HCT116 (cell line): Measurements from ENCODE around the gene EVI5L. TPM values are rescaled to one million over a fixed set of nuclear protein-coding genes. Genes with fewer than 3 reads are reported as not detected.

Source experiments
- ATAC-seq: fragments of 200-7000 bp; cut with Tn5 transposase; 2 replicates; pipeline ENCODE4 v1.9.1; 2020; ENCODE audit warnings: mild to moderate bottlenecking, moderate library complexity
- BruUV-seq: library from RNA; stranded (reverse); fragments of 400-500 nt; replicated peaks from 2 replicates; lab custom pipeline; 2021; lab: Mats Ljungman, UMichigan
- CTCF ChIA-PET: fragments of 300-600 bp; sonication (Branson Sonifier 250); formaldehyde crosslinking; loops from one replicate; lab custom pipeline; 2021; ENCODE audit warnings: antibody characterized with exemption; lab: Charles Lee
- POLR2A ChIA-PET: fragments of 300-600, 350-600 bp; sonication (Branson Sonifier 250); formaldehyde crosslinking; loops from one replicate; lab custom pipeline; 2021; ENCODE audit warnings: antibody characterized with exemption; lab: Charles Lee
- RAD21 ChIA-PET, 2 experiments: fragments of 300-600 bp; sonication (Branson Sonifier 250); formaldehyde crosslinking; loops; one replicate each; lab custom pipeline; 2023; ENCODE audit warnings: low total read pairs in 2 of 2; ENCODE audit not compliant: uncharacterized antibody in 2 of 2, unreplicated experiment in 2 of 2, low non-redundant PET in 1 of 2; lab: Charles Lee
- DNase-seq: peaks from one replicate; pipeline ENCODE4 v3.0.0-alpha.2; 2010; ENCODE audit warnings: low read depth, low spot score
- H2AFZ ChIP-seq: fragments of 200-600 bp; shearing (Covaris generic), sonication (generic); 2 replicates; pipeline ENCODE4 v1.6.1; 2017; ENCODE audit warnings: low read depth, mixed run types, mixed read lengths, antibody characterized with exemption, low read length; ENCODE audit not compliant: poor library complexity, severe bottlenecking
- H3K27ac ChIP-seq: 2 replicates; pipeline ENCODE4 v1.5.1; 2012; ENCODE audit warnings: low read depth, low read length
- H3K27me3 ChIP-seq: fragments of 200-600 bp; sonication (generic); 2 replicates; pipeline ENCODE4 v1.6.1; 2016; ENCODE audit warnings: mixed run types, low read length, mixed read lengths; ENCODE audit not compliant: insufficient read depth
- H3K36me3 ChIP-seq, 2 experiments: fragments of 200-500 bp in 1 of 2; fragments of 200-600 bp in 1 of 2; sonication (Bioruptor generic) in 1 of 2; sonication (generic) in 1 of 2; 2 replicates each; pipeline versions ENCODE4 v1.5.1 to v1.6.1; 2014 to 2016; ENCODE audit warnings: low read length in 2 of 2, inconsistent platforms in 1 of 2, mixed read lengths in 1 of 2, mixed run types in 1 of 2; ENCODE audit not compliant: insufficient read depth in 2 of 2, control insufficient read depth in 1 of 2
- H3K4me1 ChIP-seq, 2 experiments: fragments of 200-600 bp in 1 of 2; sonication (generic) in 1 of 2; 2 replicates each; pipeline versions ENCODE4 v1.5.1 to v1.6.1; 2012 to 2017; ENCODE audit warnings: low read length in 2 of 2, inconsistent platforms in 1 of 2, mild to moderate bottlenecking in 1 of 2, mixed read lengths in 1 of 2, mixed run types in 1 of 2, moderate library complexity in 1 of 2; ENCODE audit not compliant: insufficient read depth in 2 of 2, control insufficient read depth in 1 of 2
- H3K4me2 ChIP-seq: fragments of 200-600 bp; sonication (generic); 2 replicates; pipeline ENCODE4 v1.6.1; 2017; ENCODE audit warnings: mixed run types, low read length, mixed read lengths
- H3K4me3 ChIP-seq, 2 experiments: fragments of 200-600 bp in 1 of 2; sonication (generic) in 1 of 2; replicated peaks in 1 of 2; 2 replicates each; pipeline ENCODE4 v1.5.1; 2011 to 2016; ENCODE audit warnings: low read length in 2 of 2, control low read depth in 1 of 2, low read depth in 1 of 2, mild to moderate bottlenecking in 1 of 2, mixed read lengths in 1 of 2, mixed run types in 1 of 2
- H3K79me2 ChIP-seq: fragments of 200-600 bp; sonication (generic); 2 replicates; pipeline ENCODE4 v1.6.1; 2017; ENCODE audit warnings: mild to moderate bottlenecking, mixed run types, low read length, moderate library complexity, mixed read lengths; ENCODE audit not compliant: insufficient read depth
- H3K9ac ChIP-seq: fragments of 200-600 bp; sonication (generic); 2 replicates; pipeline ENCODE4 v1.6.1; 2016; ENCODE audit warnings: low read length, mixed read lengths
- H3K9me2 ChIP-seq: fragments of 200-600 bp; sonication (generic), shearing (Covaris generic); 2 replicates; pipeline ENCODE4 v1.6.1; 2017; ENCODE audit warnings: mixed run types, mild to moderate bottlenecking, moderate library complexity; ENCODE audit not compliant: insufficient read depth
- H3K9me3 ChIP-seq, 2 experiments: fragments of 200-500 bp in 1 of 2; fragments of 200-600 bp in 1 of 2; sonication (Bioruptor generic) in 1 of 2; sonication (generic) in 1 of 2; 2 replicates each; pipeline ENCODE4 v1.6.1; 2014 to 2017; ENCODE audit warnings: low read length in 2 of 2, mixed read lengths in 2 of 2, inconsistent platforms in 1 of 2, low read depth in 1 of 2, mild to moderate bottlenecking in 1 of 2, mixed run types in 1 of 2, moderate library complexity in 1 of 2; ENCODE audit not compliant: control insufficient read depth in 1 of 2, insufficient read depth in 1 of 2
- H4K20me1 ChIP-seq: fragments of 200-600 bp; sonication (generic), shearing (Covaris generic); 2 replicates; pipeline ENCODE4 v1.6.1; 2017; ENCODE audit warnings: mixed run types, mild to moderate bottlenecking, moderate library complexity; ENCODE audit not compliant: insufficient read depth
- CBX3 ChIP-seq: IDR thresholded peaks from 2 replicates; pipeline ENCODE4 v1.6.1; 2012; ENCODE audit warnings: low read depth
- CEBPB ChIP-seq: IDR thresholded peaks from 2 replicates; pipeline ENCODE4 v1.6.1; 2012; ENCODE audit warnings: low read depth
- ELF1 ChIP-seq: IDR thresholded peaks from 2 replicates; pipeline ENCODE4 v1.6.1; 2012; ENCODE audit warnings: low read depth, borderline replicate concordance
- EZH2 ChIP-seq: fragments of 200-600 bp; sonication (generic); IDR thresholded peaks from 2 replicates; pipeline ENCODE4 v1.6.1; 2017; ENCODE audit warnings: antibody characterized with exemption, mixed run types
- FOSL1 ChIP-seq: IDR thresholded peaks from 2 replicates; pipeline ENCODE4 v1.6.1; 2012; ENCODE audit warnings: low read depth
- JUND ChIP-seq: IDR thresholded peaks from 2 replicates; pipeline ENCODE4 v1.6.1; 2012
- POLR2A ChIP-seq: IDR thresholded peaks from 2 replicates; pipeline ENCODE4 v1.7.0; 2011; ENCODE audit warnings: borderline replicate concordance; ENCODE audit not compliant: insufficient read depth, insufficient read length; ENCODE audit errors: extremely low read depth
- POLR2AphosphoS5 ChIP-seq: IDR thresholded peaks from 2 replicates; pipeline ENCODE4 v1.6.1; 2011; ENCODE audit warnings: mild to moderate bottlenecking, low read depth, low read length, moderate library complexity
- RAD21 ChIP-seq: IDR thresholded peaks from 2 replicates; pipeline ENCODE4 v1.6.1; 2012; ENCODE audit warnings: low read depth, mild to moderate bottlenecking
- SP1 ChIP-seq: IDR thresholded peaks from 2 replicates; pipeline ENCODE4 v1.6.1; 2012; ENCODE audit warnings: low read depth
- SRF ChIP-seq: IDR thresholded peaks from 2 replicates; pipeline ENCODE4 v1.6.1; 2012; ENCODE audit warnings: low read depth
- TCF7L2 ChIP-seq: IDR thresholded peaks from 2 replicates; pipeline ENCODE4 v1.7.0; 2011; ENCODE audit warnings: borderline replicate concordance, inconsistent platforms; ENCODE audit not compliant: insufficient read depth, insufficient read length; ENCODE audit errors: extremely low read depth
- ZFX ChIP-seq: fragments of 450-650 bp; IDR thresholded peaks from 2 replicates; pipeline ENCODE4 v1.6.1; 2017
- ZNF274 ChIP-seq: fragments of 200-500 bp; sonication (Bioruptor generic); IDR thresholded peaks from 2 replicates; pipeline ENCODE4 v1.6.1; 2014; ENCODE audit warnings: mild to moderate bottlenecking, low read depth, low read length, inconsistent platforms
- intact Hi-C: fragments of 100-400 bp; cut with micrococcal nuclease; formaldehyde crosslinking; loops from 2 replicates; pipeline ENCODE4 v1.10.0; 2022
- total RNA-seq: library from RNA; stranded (reverse); gene quantifications from one replicate; pipeline ENCODE4 v1.2.1, GENCODE V29; 2021; ENCODE audit not compliant: unreplicated experiment
- TF ChIP-seq, protein P1 (sequence below): IDR thresholded peaks from 2 replicates; pipeline ENCODE4 v1.6.1; 2012
- TF ChIP-seq, protein P2 (sequence below): IDR thresholded peaks from 2 replicates; pipeline ENCODE4 v1.6.1; 2012
- TF ChIP-seq, protein P3 (sequence below): IDR thresholded peaks from 2 replicates; pipeline ENCODE4 v1.6.1; 2011; ENCODE audit warnings: mild to moderate bottlenecking, low read length, moderate library complexity; ENCODE audit not compliant: insufficient replicate concordance; ENCODE audit errors: extremely low read depth

EVI5L gene
- total RNA-seq, 1 experiment from 2014 or later, result 15.0 TPM

DNA sequence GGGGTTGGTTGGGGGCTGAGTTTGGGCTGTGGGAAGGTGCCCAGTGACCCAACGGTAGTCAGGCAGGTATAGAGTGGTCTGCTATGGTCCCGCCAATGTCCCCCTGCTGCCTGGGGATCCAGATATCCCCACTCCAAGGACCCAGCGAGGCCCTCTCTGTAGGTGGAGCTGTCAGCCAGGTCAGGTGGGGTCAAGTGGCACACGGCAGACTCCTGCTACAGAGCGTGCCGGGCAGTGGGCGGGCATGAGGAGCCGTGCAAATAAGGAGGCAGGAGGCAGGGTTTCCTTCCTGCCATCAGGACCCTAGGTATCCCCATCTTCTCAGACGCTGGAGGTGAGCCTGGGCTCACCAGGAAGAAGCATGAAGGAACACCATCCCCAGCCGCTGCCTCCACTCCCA is 14.9 kb downstream of the EVI5L start:
- Histone ChIP-seq H3K27me3 (no peaks in the 10 kb centered on the region), H3K4me3 (no peak overlapping the region), H2AFZ (no peak overlapping the region), H3K9ac (no peak overlapping the region), H3K4me1 (peaks cover 0 to 6% of the 10 kb centered on the region in 2 experiments; a peak in 2 of 4 replicates), H3K36me3 (no peaks in the 10 kb centered on the region), H3K27ac (no peak overlapping the region), H3K79me2 (no peaks in the 10 kb centered on the region), H4K20me1 (no peaks in the 10 kb centered on the region), H3K9me2 (no peaks in the 10 kb centered on the region), H3K9me3 (no peaks in the 10 kb centered on the region; a peak in 1 of 4 replicates), H3K4me2 (no peak overlapping the region)
- no TSS peak for BruUV-seq
- ATAC-seq (no peak), DNase-seq (no peak)
- intact Hi-C loops, result no loop called here
- RAD21 ChIA-PET, result no interaction called here
- TF ChIP-seq, protein P1, sequence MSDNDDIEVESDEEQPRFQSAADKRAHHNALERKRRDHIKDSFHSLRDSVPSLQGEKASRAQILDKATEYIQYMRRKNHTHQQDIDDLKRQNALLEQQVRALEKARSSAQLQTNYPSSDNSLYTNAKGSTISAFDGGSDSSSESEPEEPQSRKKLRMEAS, result no peak
- no peak for TF ChIP-seq SP1
- TF ChIP-seq ELF1, result no peak
- no peak for TF ChIP-seq EZH2
- TF ChIP-seq SRF, result no peak
- no peak for TF ChIP-seq CEBPB
- no peak for TF ChIP-seq FOSL1
- TF ChIP-seq ZNF274, result no peak
- no peak for TF ChIP-seq POLR2A
- TF ChIP-seq POLR2AphosphoS5, result no peak
- no peak for TF ChIP-seq TCF7L2
- TF ChIP-seq CBX3, result no peak
- TF ChIP-seq, protein P2, sequence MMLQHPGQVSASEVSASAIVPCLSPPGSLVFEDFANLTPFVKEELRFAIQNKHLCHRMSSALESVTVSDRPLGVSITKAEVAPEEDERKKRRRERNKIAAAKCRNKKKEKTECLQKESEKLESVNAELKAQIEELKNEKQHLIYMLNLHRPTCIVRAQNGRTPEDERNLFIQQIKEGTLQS, result no peak
- TF ChIP-seq ZFX, result no peak
- TF ChIP-seq, protein P3, sequence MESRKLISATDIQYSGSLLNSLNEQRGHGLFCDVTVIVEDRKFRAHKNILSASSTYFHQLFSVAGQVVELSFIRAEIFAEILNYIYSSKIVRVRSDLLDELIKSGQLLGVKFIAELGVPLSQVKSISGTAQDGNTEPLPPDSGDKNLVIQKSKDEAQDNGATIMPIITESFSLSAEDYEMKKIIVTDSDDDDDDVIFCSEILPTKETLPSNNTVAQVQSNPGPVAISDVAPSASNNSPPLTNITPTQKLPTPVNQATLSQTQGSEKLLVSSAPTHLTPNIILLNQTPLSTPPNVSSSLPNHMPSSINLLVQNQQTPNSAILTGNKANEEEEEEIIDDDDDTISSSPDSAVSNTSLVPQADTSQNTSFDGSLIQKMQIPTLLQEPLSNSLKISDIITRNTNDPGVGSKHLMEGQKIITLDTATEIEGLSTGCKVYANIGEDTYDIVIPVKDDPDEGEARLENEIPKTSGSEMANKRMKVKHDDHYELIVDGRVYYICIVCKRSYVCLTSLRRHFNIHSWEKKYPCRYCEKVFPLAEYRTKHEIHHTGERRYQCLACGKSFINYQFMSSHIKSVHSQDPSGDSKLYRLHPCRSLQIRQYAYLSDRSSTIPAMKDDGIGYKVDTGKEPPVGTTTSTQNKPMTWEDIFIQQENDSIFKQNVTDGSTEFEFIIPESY, result no peak
- TF ChIP-seq RAD21, result no peak
- TF ChIP-seq JUND, result no peak
- POLR2A ChIA-PET, result no interaction called here
- CTCF ChIA-PET, result no interaction called here
